Naive thymus-derived CD4-positive, alpha-beta T cell (primary cell): ENCODE results near the gene ARL3. TPM values are rescaled to one million over a fixed set of nuclear protein-coding genes. Genes with fewer than 3 reads are reported as not detected.
"Not testable (repeated sequence)": the region's sequence is repeated elsewhere in the genome, so short reads cannot be mapped to it uniquely, and the experiment has no call there.

Source experiments
- ATAC-seq: fragments of 150-1000 bp; cut with Tn5 transposase; 2 replicates; pipeline ENCODE4 v1.10.0; 2021; ENCODE audit warnings: mild to moderate bottlenecking, moderate library complexity
- CTCF ChIA-PET: fragments of 350-600 bp; sonication (Branson Sonifier 250); formaldehyde crosslinking; loops from one replicate; lab custom pipeline; 2021; ENCODE audit warnings: antibody characterized with exemption; lab: Charles Lee
- POLR2A ChIA-PET: fragments of 350-600 bp; sonication (Branson Sonifier 250); formaldehyde crosslinking; loops from one replicate; lab custom pipeline; 2021; ENCODE audit warnings: antibody characterized with exemption, inconsistent platforms; lab: Charles Lee
- DNase-seq, 9 donors: peaks; one replicate each; pipeline versions ENCODE4 v3.0.0 to v3.0.0-alpha.2; 2020 to 2022; ENCODE audit warnings: mixed read lengths in 1 of 9
- H3K27ac ChIP-seq: one replicate; pipeline ENCODE4 v1.7.0; 2013; ENCODE audit warnings: mild to moderate bottlenecking, low read depth, low read length, moderate library complexity
- H3K27me3 ChIP-seq, 2 donors: one replicate each; pipeline ENCODE4 v1.7.0; 2013; ENCODE audit warnings: low read length in 2 of 2, mild to moderate bottlenecking in 2 of 2, moderate library complexity in 2 of 2; ENCODE audit not compliant: control insufficient read depth in 2 of 2, insufficient read depth in 2 of 2
- H3K36me3 ChIP-seq, 3 experiments: 1 replicate in 2 of 3; 2 replicates in 1 of 3; pipeline ENCODE4 v1.7.0; 2013; ENCODE audit warnings: low read length in 3 of 3, mild to moderate bottlenecking in 3 of 3, moderate library complexity in 1 of 3; ENCODE audit not compliant: insufficient read depth in 3 of 3, control insufficient read depth in 2 of 3
- H3K4me1 ChIP-seq, 2 donors: one replicate each; pipeline ENCODE4 v1.7.0; 2013; ENCODE audit warnings: low read length in 2 of 2, mild to moderate bottlenecking in 2 of 2, moderate library complexity in 1 of 2; ENCODE audit not compliant: control insufficient read depth in 2 of 2, insufficient read depth in 2 of 2
- H3K4me3 ChIP-seq: 2 replicates; pipeline ENCODE4 v1.7.0; 2013; ENCODE audit warnings: mild to moderate bottlenecking, low read length
- H3K9me3 ChIP-seq, 3 experiments: 1 replicate in 2 of 3; 2 replicates in 1 of 3; pipeline ENCODE4 v1.7.0; 2013; ENCODE audit warnings: low read length in 3 of 3; ENCODE audit not compliant: control insufficient read depth in 2 of 3
- H3K27ac Mint-ChIP-seq, 9 donors: one replicate each; pipeline ENCODE4 v1.8.0; 2020 to 2022; ENCODE audit warnings: mixed read lengths in 9 of 9, mild to moderate bottlenecking in 8 of 9, moderate library complexity in 5 of 9, inconsistent platforms in 2 of 9
- H3K27me3 Mint-ChIP-seq, 5 donors: one replicate each; pipeline ENCODE4 v1.8.0; 2021 to 2022; ENCODE audit warnings: mixed read lengths in 5 of 5, mild to moderate bottlenecking in 1 of 5
- H3K36me3 Mint-ChIP-seq, 5 donors: one replicate each; pipeline ENCODE4 v1.8.0; 2020 to 2022; ENCODE audit warnings: mixed read lengths in 5 of 5, mild to moderate bottlenecking in 3 of 5, inconsistent platforms in 1 of 5
- H3K4me1 Mint-ChIP-seq, 7 donors: one replicate each; pipeline ENCODE4 v1.8.0; 2020 to 2022; ENCODE audit warnings: mixed read lengths in 7 of 7, mild to moderate bottlenecking in 3 of 7, inconsistent platforms in 1 of 7
- H3K4me3 Mint-ChIP-seq, 10 donors: one replicate each; pipeline ENCODE4 v1.8.0; 2020 to 2022; ENCODE audit warnings: mild to moderate bottlenecking in 10 of 10, mixed read lengths in 10 of 10, moderate library complexity in 6 of 10, inconsistent platforms in 2 of 10
- H3K9me3 Mint-ChIP-seq, 11 donors: one replicate each; pipeline ENCODE4 v1.8.0; 2020 to 2022; ENCODE audit warnings: mixed read lengths in 11 of 11, mild to moderate bottlenecking in 4 of 11, inconsistent platforms in 1 of 11, moderate library complexity in 1 of 11
- intact Hi-C, 2 donors: fragments of 100-400 bp; cut with micrococcal nuclease; formaldehyde crosslinking; loops; one replicate each; pipeline ENCODE4 v1.15.1; 2023
- polyA plus RNA-seq, 2 donors: library from polyadenylated mRNA; unstranded; fragments of 300-500 nt; fragmentation: Illumina TruSeq; gene quantifications; one replicate each; pipeline ENCODE4 v1.2.3, GENCODE V29; 2021
- total RNA-seq, 6 experiments: library from RNA in 5 of 6; stranded (reverse) in 5 of 6; gene quantifications; 1 replicate in 5 of 6; 2 replicates in 1 of 6; pipeline ENCODE4 v1.2.3 and lab custom pipeline; 2021 to 2026

ARL3 gene
- total and polyA plus RNA-seq, 7 experiments from 2014 or later, result 1.3 to 5.1 (median 2.9) TPM

GRCh38 chr10:102695401-102695800, 18.8 kb downstream of the ARL3 start:
- H3K36me3 ChIP-seq, result peaks cover 0 to 19% (median 0%) of the 10 kb centered on the region in 3 experiments
- H3K27ac Mint-ChIP-seq, H3K9me3 Mint-ChIP-seq, H3K9me3 ChIP-seq, H3K4me3 ChIP-seq, H3K27me3 ChIP-seq, H3K4me1 ChIP-seq, DNase-seq, ATAC-seq, H3K4me1 Mint-ChIP-seq, intact Hi-C loops, H3K4me3 Mint-ChIP-seq, POLR2A ChIA-PET, H3K27me3 Mint-ChIP-seq, H3K27ac ChIP-seq, CTCF ChIA-PET: not testable (repeated sequence)
- peaks cover 8 to 36% (median 21%) of the 10 kb centered on the region in 5 donors for H3K36me3 Mint-ChIP-seq

- H3K9me3 Mint-ChIP-seq, result no peaks in the 10 kb centered on the region
Observed at GRCh38 chr10:102691285-102692066, 22.7 kb downstream of the ARL3 start.

GRCh38 chr10:102683736-102684135, 30.5 kb downstream of the ARL3 start:
- H3K36me3 ChIP-seq, result peaks cover 0 to 7% (median 0%) of the 10 kb centered on the region in 3 experiments
- H3K4me1 ChIP-seq, result peaks cover 0 to 17% of the 10 kb centered on the region in 2 donors
- H3K4me3 Mint-ChIP-seq, result no peak overlapping the region
- ATAC-seq (no peak), DNase-seq (no peak)
- H3K9me3 Mint-ChIP-seq, result no peaks in the 10 kb centered on the region
- CTCF ChIA-PET, result no interaction called here
- no peaks in the 10 kb centered on the region for H3K27me3 Mint-ChIP-seq
- H3K27me3 ChIP-seq, result no peaks in the 10 kb centered on the region
- H3K4me3 ChIP-seq, result no peak overlapping the region
- H3K9me3 ChIP-seq, result no peaks in the 10 kb centered on the region
- intact Hi-C loops, result no loop called here
- peaks cover 0 to 18% (median 11%) of the 10 kb centered on the region in 5 donors for H3K36me3 Mint-ChIP-seq
- POLR2A ChIA-PET, result interaction anchor here (2.2 kb wide), 1 partner anchor 10 kb away, joined by 8 read pairs; no protein-coding TSS in a partner anchor
- no peak overlapping the region for H3K27ac ChIP-seq
- H3K4me1 Mint-ChIP-seq, result peaks cover 3 to 19% (median 14%) of the 10 kb centered on the region in 7 donors
- H3K27ac Mint-ChIP-seq, result peak overlapping the region in 6 of 9 donors; percentile 22 to 48 (median 38)

More at GRCh38 chr10:102691285-102692066, 22.7 kb downstream of the ARL3 start:
- no peaks in the 10 kb centered on the region for H3K4me1 ChIP-seq
- DNase-seq, result no peak
- Mint-ChIP-seq H3K36me3 (peaks cover 0 to 14% (median 4%) of the 10 kb centered on the region in 5 donors), H3K27me3 (no peaks in the 10 kb centered on the region), H3K27ac (no peak overlapping the region), H3K4me3 (no peak overlapping the region), H3K4me1 (peaks cover 0 to 3% (median 0%) of the 10 kb centered on the region in 7 donors)
- no peaks in the 10 kb centered on the region for H3K9me3 ChIP-seq
- peaks cover 0 to under 1% (median 0%) of the 10 kb centered on the region in 3 experiments for H3K36me3 ChIP-seq
- ATAC-seq, result no peak
- intact Hi-C loops, result no loop called here
- no peak overlapping the region for H3K4me3 ChIP-seq
- ChIA-PET CTCF (no interaction called here), POLR2A (interaction anchor here (0.8 to 1.5 kb wide), 2 partner anchors 23 to 45 kb away, joined by 3 to 4 read pairs; partner anchors contain the start of genes ARL3 and SFXN2)
- H3K27me3 ChIP-seq, result no peaks in the 10 kb centered on the region
- H3K27ac ChIP-seq, result no peak overlapping the region

GRCh38 chr10:102682981-102683380, 31.2 kb downstream of the ARL3 start:
- peaks cover 0 to 17% of the 10 kb centered on the region in 2 donors for H3K4me1 ChIP-seq
- Mint-ChIP-seq H3K27ac (peak overlapping the region in 2 of 9 donors; percentile 12 to 32), H3K4me1 (peaks cover 8 to 26% (median 19%) of the 10 kb centered on the region in 7 donors), H3K4me3 (no peak overlapping the region), H3K36me3 (peaks cover 0 to 18% (median 9%) of the 10 kb centered on the region in 5 donors), H3K9me3 (no peaks in the 10 kb centered on the region), H3K27me3 (no peaks in the 10 kb centered on the region)
- H3K9me3 ChIP-seq, result no peaks in the 10 kb centered on the region
- ATAC-seq, result no peak
- POLR2A ChIA-PET, result interaction anchor here (1.0 to 2.2 kb wide), 3 partner anchors 9 to 37 kb away, joined by 3 to 8 read pairs (median 4); partner anchors contain the start of gene ARL3
- CTCF ChIA-PET, result no interaction called here
- DNase-seq, result no peak
- peaks cover 0 to 7% (median 0%) of the 10 kb centered on the region in 3 experiments for H3K36me3 ChIP-seq
- H3K4me3 ChIP-seq, result no peak overlapping the region
- intact Hi-C loops, result no loop called here
- H3K27ac ChIP-seq, result no peak overlapping the region
- no peaks in the 10 kb centered on the region for H3K27me3 ChIP-seq

- CTCF ChIA-PET, result no interaction called here
- Histone ChIP-seq H3K27ac (no peak overlapping the region), H3K4me1 (peaks cover 0 to 17% of the 10 kb centered on the region in 2 donors), H3K36me3 (peaks cover 0 to 7% (median 0%) of the 10 kb centered on the region in 3 experiments), H3K27me3 (no peaks in the 10 kb centered on the region), H3K9me3 (no peaks in the 10 kb centered on the region), H3K4me3 (no peak overlapping the region)
- DNase-seq (peak in 6 of 9 donors; percentile 22 to 43 (median 30)), ATAC-seq (peak; percentile 47)
- Mint-ChIP-seq H3K27me3 (no peaks in the 10 kb centered on the region), H3K36me3 (peaks cover 0 to 18% (median 5%) of the 10 kb centered on the region in 5 donors), H3K9me3 (no peaks in the 10 kb centered on the region), H3K4me1 (peaks cover 8 to 31% (median 22%) of the 10 kb centered on the region in 7 donors), H3K27ac (peak overlapping the region in 4 of 9 donors; percentile 9 to 81 (median 44)), H3K4me3 (peak overlapping the region in 1 of 10 donors; percentile 56)
- intact Hi-C loops, result no loop called here
- POLR2A ChIA-PET, result interaction anchor here (1.0 to 2.2 kb wide), 3 partner anchors 9 to 36 kb away, joined by 3 to 8 read pairs (median 4); partner anchors contain the start of gene ARL3
Observed at GRCh38 chr10:102682416-102682815, 31.8 kb downstream of the ARL3 start.

GRCh38 chr10:102681696-102682095, 32.5 kb downstream of the ARL3 start:
- Histone ChIP-seq H3K27ac (no peak overlapping the region), H3K4me1 (peaks cover 0 to 21% of the 10 kb centered on the region in 2 donors), H3K36me3 (peaks cover 0 to 7% (median 0%) of the 10 kb centered on the region in 3 experiments), H3K4me3 (no peak overlapping the region), H3K27me3 (no peaks in the 10 kb centered on the region), H3K9me3 (no peaks in the 10 kb centered on the region)
- peak overlapping the region in 4 of 9 donors; percentile 51 to 81 (median 56) for H3K27ac Mint-ChIP-seq
- intact Hi-C loops, result no loop called here
- H3K36me3 Mint-ChIP-seq, result peaks cover 0 to 18% (median 5%) of the 10 kb centered on the region in 5 donors
- CTCF ChIA-PET, result no interaction called here
- no peak overlapping the region for H3K4me3 Mint-ChIP-seq
- H3K4me1 Mint-ChIP-seq, result peaks cover 10 to 38% (median 24%) of the 10 kb centered on the region in 7 donors
- no peaks in the 10 kb centered on the region for H3K27me3 Mint-ChIP-seq
- no peaks in the 10 kb centered on the region for H3K9me3 Mint-ChIP-seq
- DNase-seq (no peak), ATAC-seq (no peak)
- POLR2A ChIA-PET, result interaction anchor here (1.2 to 1.9 kb wide), 2 partner anchors 32 to 36 kb away, joined by 4 read pairs; partner anchors contain the start of gene ARL3
